ENCODE results near the gene ADD1. TPM values are rescaled to one million over a fixed set of nuclear protein-coding genes. Genes with fewer than 3 reads are reported as not detected.

ADD1 gene
- total RNA-seq, 1 experiment from 2014 or later: 181 TPM

DNA sequence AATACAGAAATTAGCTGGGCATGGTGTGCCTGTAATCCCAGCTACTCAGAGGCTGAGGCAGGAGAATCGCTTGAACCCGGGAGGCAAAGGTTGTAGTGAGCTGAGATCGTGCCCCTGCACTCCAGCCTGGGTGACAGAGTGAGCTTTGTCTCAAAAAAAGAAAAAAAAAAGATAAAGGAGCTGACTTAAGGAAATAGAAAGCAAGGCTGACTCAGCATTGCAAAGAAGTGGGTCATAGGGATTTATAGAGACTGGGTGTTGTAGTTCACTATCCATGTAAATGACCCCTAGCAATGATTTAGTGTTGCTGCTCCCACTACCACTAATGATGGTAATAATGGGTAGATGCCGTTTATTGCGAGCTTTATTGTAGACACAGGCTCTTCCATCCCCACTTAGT, 47.6 kb downstream of the ADD1 start:
- H3K4me2 ChIP-seq: peak overlapping the region; percentile 34; the same call in 1 of the 2 replicates
- H3K27ac ChIP-seq: peak overlapping the region; percentile 58
- TF ChIP-seq CTCF (conservative IDR thresholded peaks at IDR 0.05): no peak
- no peak for TF ChIP-seq EZH2 (IDR thresholded peaks at IDR 0.05; ENCODE audit: low read depth)
- H3K36me3 ChIP-seq (ENCODE audit: low read depth): no peaks in the 10 kb centered on the region
- H4K20me1 ChIP-seq (ENCODE audit: insufficient read depth): no peaks in the 10 kb centered on the region
- no TSS peak for BruUV-seq (replicated peaks)
- H3K4me1 ChIP-seq (replicated peaks; ENCODE audit: insufficient read depth): peaks cover 13% of the 10 kb centered on the region
- no peaks in the 10 kb centered on the region; the same call in 1 of the 2 replicates for H3F3A ChIP-seq (ENCODE audit: insufficient read depth, low read depth)
- intact Hi-C loops (cut with micrococcal nuclease; ENCODE audit: unreplicated experiment): no loop called here
- peak in 1 of 2 experiments; percentile 58 for DNase-seq
- ChIA-PET CTCF (no interaction called here), POLR2A (ENCODE audit: unreplicated experiment) (no interaction called here)
- H3K9me2 ChIP-seq (ENCODE audit: insufficient read depth): no peaks in the 10 kb centered on the region
- H3K4me3 ChIP-seq: no peak overlapping the region
- H3K27me3 ChIP-seq (ENCODE audit: insufficient read depth, low read depth): no peaks in the 10 kb centered on the region
- no peaks in the 10 kb centered on the region for H3K79me2 ChIP-seq (ENCODE audit: low read depth)
- H3K9me3 ChIP-seq (ENCODE audit: insufficient read depth, low read depth): no peaks in the 10 kb centered on the region
- no peak overlapping the region for H2AFZ ChIP-seq

DNA sequence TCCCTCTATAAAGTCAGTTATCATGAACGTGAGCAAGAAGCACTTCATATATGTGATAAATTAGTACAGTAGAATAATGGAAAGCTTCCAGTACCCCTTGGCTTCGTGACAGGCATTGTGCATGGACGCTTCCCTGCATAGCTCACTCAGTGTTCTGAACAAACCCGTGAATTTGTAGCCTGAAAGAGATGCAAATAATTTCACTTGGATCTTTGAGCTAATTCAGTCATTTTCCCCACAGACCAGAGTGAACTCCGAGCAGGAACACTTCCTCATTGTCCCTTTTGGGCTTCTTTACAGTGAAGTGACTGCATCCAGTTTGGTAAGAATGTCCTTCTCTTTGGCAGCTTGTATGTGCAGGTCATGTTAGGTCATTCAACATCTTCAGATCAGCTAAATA, 50.1 kb downstream of the ADD1 start:
- H3K27me3 ChIP-seq (ENCODE audit: insufficient read depth, low read depth): no peaks in the 10 kb centered on the region
- no peak overlapping the region for H3K4me3 ChIP-seq
- ChIA-PET CTCF (no interaction called here), POLR2A (ENCODE audit: unreplicated experiment) (no interaction called here)
- no peak overlapping the region for H3K4me2 ChIP-seq
- no TSS peak for BruUV-seq (replicated peaks)
- no peaks in the 10 kb centered on the region for H3K9me2 ChIP-seq (ENCODE audit: insufficient read depth)
- no peak for DNase-seq
- no peak overlapping the region for H3K27ac ChIP-seq
- intact Hi-C loops (cut with micrococcal nuclease; ENCODE audit: unreplicated experiment): no loop called here
- peaks cover 13% of the 10 kb centered on the region for H3K4me1 ChIP-seq (replicated peaks; ENCODE audit: insufficient read depth)
- H4K20me1 ChIP-seq (ENCODE audit: insufficient read depth): no peaks in the 10 kb centered on the region
- H3F3A ChIP-seq (ENCODE audit: insufficient read depth, low read depth): no peaks in the 10 kb centered on the region; the same call in 1 of the 2 replicates
- H2AFZ ChIP-seq: no peak overlapping the region
- H3K36me3 ChIP-seq (ENCODE audit: low read depth): no peaks in the 10 kb centered on the region
- TF ChIP-seq EZH2 (IDR thresholded peaks at IDR 0.05; ENCODE audit: low read depth): no peak
- H3K79me2 ChIP-seq (ENCODE audit: low read depth): no peaks in the 10 kb centered on the region
- no peaks in the 10 kb centered on the region for H3K9me3 ChIP-seq (ENCODE audit: insufficient read depth, low read depth)

- no peaks in the 10 kb centered on the region for H4K20me1 ChIP-seq (ENCODE audit: insufficient read depth)
- H3K36me3 ChIP-seq (ENCODE audit: low read depth): no peaks in the 10 kb centered on the region; the same call in 1 of the 2 replicates
- H2AFZ ChIP-seq: no peak overlapping the region
- no peak overlapping the region for H3K4me2 ChIP-seq
- no peak overlapping the region for H3K27ac ChIP-seq
- H3K9me3 ChIP-seq (ENCODE audit: insufficient read depth, low read depth): no peaks in the 10 kb centered on the region
- POLR2A ChIA-PET (ENCODE audit: unreplicated experiment): no interaction called here
- no peak overlapping the region for H3K4me3 ChIP-seq
- CTCF ChIA-PET: no interaction called here
- BruUV-seq (replicated peaks): no TSS peak
- DNase-seq: no peak
- H3K27me3 ChIP-seq (ENCODE audit: insufficient read depth, low read depth): no peaks in the 10 kb centered on the region
- H3F3A ChIP-seq (ENCODE audit: insufficient read depth, low read depth): no peaks in the 10 kb centered on the region
- no peaks in the 10 kb centered on the region for H3K79me2 ChIP-seq (ENCODE audit: low read depth)
- no peaks in the 10 kb centered on the region for H3K4me1 ChIP-seq (replicated peaks; ENCODE audit: insufficient read depth)
- TF ChIP-seq CTCF (conservative IDR thresholded peaks at IDR 0.05): no peak
- TF ChIP-seq EZH2 (IDR thresholded peaks at IDR 0.05; ENCODE audit: low read depth): no peak
- no peaks in the 10 kb centered on the region for H3K9me2 ChIP-seq (ENCODE audit: insufficient read depth)
- intact Hi-C loops (cut with micrococcal nuclease; ENCODE audit: unreplicated experiment): no loop called here
Measured at GRCh38 chr4:2898001-2898400, 54.4 kb downstream of the ADD1 start.

DNA sequence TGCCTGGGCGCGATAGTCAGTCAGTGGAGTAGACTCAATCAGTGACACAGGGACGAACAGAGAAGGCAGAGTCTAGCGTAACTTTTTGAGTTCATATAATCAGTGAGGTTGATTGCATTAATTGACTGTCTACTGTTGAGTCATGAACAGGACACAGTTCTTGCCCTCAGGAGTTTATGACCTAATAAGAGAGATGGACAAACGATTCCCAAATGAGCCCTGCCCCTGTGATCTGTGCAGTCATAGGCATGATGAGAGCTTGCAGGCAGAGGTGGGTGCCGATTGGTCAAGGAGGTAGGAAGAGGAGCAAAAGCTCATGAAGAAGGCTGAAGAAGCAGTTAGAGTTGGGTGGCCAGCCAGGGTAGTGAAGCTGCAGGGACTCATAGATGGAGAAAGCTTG, 57.1 kb downstream of the ADD1 start:
- Histone ChIP-seq H3K27me3 (ENCODE audit: insufficient read depth, low read depth) (no peaks in the 10 kb centered on the region), H3K9me3 (ENCODE audit: insufficient read depth, low read depth) (no peaks in the 10 kb centered on the region), H3K4me2 (no peak overlapping the region), H3K27ac (no peak overlapping the region), H2AFZ (no peak overlapping the region), H3K9me2 (ENCODE audit: insufficient read depth) (no peaks in the 10 kb centered on the region), H3K4me1 (replicated peaks; ENCODE audit: insufficient read depth) (no peaks in the 10 kb centered on the region), H3F3A (ENCODE audit: insufficient read depth, low read depth) (no peaks in the 10 kb centered on the region), H3K79me2 (ENCODE audit: low read depth) (no peaks in the 10 kb centered on the region), H3K36me3 (ENCODE audit: low read depth) (no peaks in the 10 kb centered on the region; the same call in 1 of the 2 replicates), H4K20me1 (ENCODE audit: insufficient read depth) (no peaks in the 10 kb centered on the region), H3K4me3 (no peak overlapping the region)
- DNase-seq: no peak
- ChIA-PET POLR2A (ENCODE audit: unreplicated experiment) (no interaction called here), CTCF (no interaction called here)
- BruUV-seq (replicated peaks): no TSS peak
- TF ChIP-seq EZH2 (IDR thresholded peaks at IDR 0.05; ENCODE audit: low read depth) (no peak), CTCF (conservative IDR thresholded peaks at IDR 0.05) (no peak)
- intact Hi-C loops (cut with micrococcal nuclease; ENCODE audit: unreplicated experiment): no loop called here
